Measurements from ENCODE around the gene HBS1L.

DNA sequence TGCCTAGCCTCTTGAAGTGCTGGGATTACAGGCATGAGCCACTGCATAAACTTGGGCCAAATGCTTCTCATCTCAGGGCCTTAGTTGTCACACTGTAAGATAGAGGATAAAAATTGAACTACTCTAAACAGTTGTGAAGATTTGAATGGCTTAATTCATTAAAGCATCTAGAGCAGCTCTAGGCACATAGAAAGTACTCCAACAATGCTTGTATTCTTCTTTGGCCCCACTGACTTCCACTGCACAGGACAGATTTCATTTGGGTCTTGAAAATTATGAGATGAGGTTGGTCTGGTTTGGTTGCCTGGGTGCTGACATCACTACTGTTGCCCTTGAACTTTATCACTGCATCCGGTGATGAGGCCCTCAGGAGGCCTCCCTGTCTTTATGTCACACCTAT, 10.0 kb upstream of the HBS1L start:
- TF ChIP-seq POLR2A (IDR thresholded peaks at IDR 0.05; ENCODE audit: low read length) (no peak), GATA1 (IDR thresholded peaks at IDR 0.05; ENCODE audit: low read depth, low read length) (no peak)
